Activated T-helper 1 cell treated with anti-CD3 and anti-CD28 coated beads, Interleukin-12 subunit alpha, Interleukin-12 subunit beta, Interleukin-2, Interleukin-4 antibody, amounts not matched to agents 30 ng/mL and 10 ng/mL and 1 ng/mL, durations not matched to agents 14 hours and 24 hours and 36 hours (primary cell): ENCODE data around the gene TANGO2. TPM values are rescaled to one million over a fixed set of nuclear protein-coding genes. Genes with fewer than 3 reads are reported as not detected.

Experiments
- DNase-seq: peaks from one replicate; pipeline ENCODE4 v3.0.0; 2021; ENCODE audit warnings: low spot score
- H3K27ac Mint-ChIP-seq: one replicate; pipeline ENCODE4 v1.8.0; 2021; ENCODE audit warnings: mild to moderate bottlenecking, mixed read lengths
- H3K27me3 Mint-ChIP-seq: one replicate; pipeline ENCODE4 v1.8.0; 2022; ENCODE audit warnings: mild to moderate bottlenecking, moderate library complexity, mixed read lengths; ENCODE audit not compliant: insufficient read depth
- H3K36me3 Mint-ChIP-seq: one replicate; pipeline ENCODE4 v1.8.0; 2021; ENCODE audit warnings: low read depth, mixed read lengths
- H3K4me1 Mint-ChIP-seq: one replicate; pipeline ENCODE4 v1.8.0; 2021; ENCODE audit warnings: low read depth, mixed read lengths
- H3K4me3 Mint-ChIP-seq: one replicate; pipeline ENCODE4 v1.8.0; 2021; ENCODE audit warnings: mild to moderate bottlenecking, moderate library complexity, mixed read lengths
- H3K9me3 Mint-ChIP-seq: one replicate; pipeline ENCODE4 v1.8.0; 2021; ENCODE audit warnings: mixed read lengths
- intact Hi-C: fragments of 100-400 bp; cut with micrococcal nuclease; formaldehyde crosslinking; loops from one replicate; pipeline ENCODE4 v1.15.1; 2024
- total RNA-seq: library from RNA; stranded (reverse); gene quantifications from 2 replicates; pipeline ENCODE4 v1.2.3, GENCODE V29; 2022

TANGO2 gene
- total RNA-seq, 1 donor from 2014 or later, result 29.2 TPM

- Mint-ChIP-seq H3K4me1 (peaks cover 3% of the 10 kb centered on the region), H3K27ac (no peak overlapping the region), H3K36me3 (no peaks in the 10 kb centered on the region), H3K4me3 (peak overlapping the region; percentile 68), H3K9me3 (no peaks in the 10 kb centered on the region), H3K27me3 (peaks cover 32% of the 10 kb centered on the region)
- intact Hi-C loops, result no loop called here
- no peak for DNase-seq
Observed at GRCh38 chr22:20015187-20015625, 5.7 kb upstream of the TANGO2 start.

GRCh38 chr22:20015971-20016733, 4.8 kb upstream of the TANGO2 start:
- intact Hi-C loops, result loop anchor here (1.0 kb wide), 3 partner anchors 29 to 101 kb away; partner anchors contain the start of genes DGCR8 and TRMT2A
- no peaks in the 10 kb centered on the region for H3K9me3 Mint-ChIP-seq
- H3K36me3 Mint-ChIP-seq, result no peaks in the 10 kb centered on the region

GRCh38 chr22:20016734-20017621, 3.9 kb upstream of the TANGO2 start, which contains the start of gene ARVCF:
Gene ARVCF, minus strand, starts transcription at chr22:20016823. Its CDS starts 26,029 bp downstream, at chr22:19990794.
- no peaks in the 10 kb centered on the region for H3K36me3 Mint-ChIP-seq
- H3K4me3 Mint-ChIP-seq, result peak within 1 kb of the TSS; percentile 84
- no peaks in the 10 kb centered on the region for H3K9me3 Mint-ChIP-seq
- H3K27me3 Mint-ChIP-seq, result peaks cover 32% of the 10 kb centered on the region
- peaks cover 15% of the 10 kb centered on the region for H3K4me1 Mint-ChIP-seq
- intact Hi-C loops, result loop anchor here (1.0 kb wide), 3 partner anchors 30 to 100 kb away; partner anchors contain the start of genes DGCR8 and TRMT2A
- peak; percentile 91 for DNase-seq
- no peak within 1 kb of the TSS for H3K27ac Mint-ChIP-seq

More at GRCh38 chr22:20015971-20016733, 4.8 kb upstream of the TANGO2 start:
- Mint-ChIP-seq H3K4me3 (no peak overlapping the region), H3K4me1 (peaks cover 8% of the 10 kb centered on the region), H3K27me3 (peaks cover 32% of the 10 kb centered on the region), H3K27ac (no peak overlapping the region)
- peak; percentile 9 for DNase-seq

GRCh38 chr22:20017622-20017958, 3.3 kb upstream of the TANGO2 start:
- intact Hi-C loops, result no loop called here
- Mint-ChIP-seq H3K36me3 (no peaks in the 10 kb centered on the region), H3K27ac (no peak overlapping the region), H3K9me3 (no peaks in the 10 kb centered on the region), H3K4me3 (peak overlapping the region; percentile 84), H3K4me1 (peaks cover 21% of the 10 kb centered on the region), H3K27me3 (peaks cover 32% of the 10 kb centered on the region)
- DNase-seq, result no peak

- no peak for DNase-seq
- Mint-ChIP-seq H3K4me3 (peak overlapping the region; percentile 84), H3K36me3 (no peaks in the 10 kb centered on the region), H3K27me3 (peaks cover 32% of the 10 kb centered on the region), H3K4me1 (peaks cover 22% of the 10 kb centered on the region), H3K9me3 (no peaks in the 10 kb centered on the region), H3K27ac (no peak overlapping the region)
- intact Hi-C loops, result no loop called here
Observed at GRCh38 chr22:20018001-20018400, 2.9 kb upstream of the TANGO2 start.

- Mint-ChIP-seq H3K4me3 (peak overlapping the region; percentile 83), H3K36me3 (no peaks in the 10 kb centered on the region), H3K27me3 (peaks cover 28% of the 10 kb centered on the region), H3K27ac (peak overlapping the region; percentile 93), H3K4me1 (peaks cover 22% of the 10 kb centered on the region), H3K9me3 (no peaks in the 10 kb centered on the region)
- intact Hi-C loops, result loop anchor here (2.0 kb wide), 2 partner anchors 81 to 111 kb away; partner anchors contain the start of gene ZDHHC8
- DNase-seq, result no peak
Observed at GRCh38 chr22:20019661-20020532, 1.0 kb upstream of the TANGO2 start.

- peaks cover 20% of the 10 kb centered on the region for H3K27me3 Mint-ChIP-seq
- H3K9me3 Mint-ChIP-seq, result no peaks in the 10 kb centered on the region
- H3K4me1 Mint-ChIP-seq, result peaks cover 22% of the 10 kb centered on the region
- peak overlapping the region; percentile 85 for H3K27ac Mint-ChIP-seq
- intact Hi-C loops, result loop anchor here (1.0 to 2.0 kb wide), 4 partner anchors 58 to 278 kb away; partner anchors contain the start of gene ZDHHC8
- no peak for DNase-seq
- H3K36me3 Mint-ChIP-seq, result no peaks in the 10 kb centered on the region
- peak overlapping the region; percentile 93 for H3K4me3 Mint-ChIP-seq
Observed at GRCh38 chr22:20021196-20022181, 579 bp downstream of the TANGO2 start.

- no peaks in the 10 kb centered on the region for H3K36me3 Mint-ChIP-seq
- peak overlapping the region; percentile 93 for H3K4me3 Mint-ChIP-seq
- H3K27me3 Mint-ChIP-seq, result peaks cover 16% of the 10 kb centered on the region
- no peak for DNase-seq
- H3K27ac Mint-ChIP-seq, result peak overlapping the region; percentile 85
- intact Hi-C loops, result no loop called here
- no peaks in the 10 kb centered on the region for H3K9me3 Mint-ChIP-seq
- H3K4me1 Mint-ChIP-seq, result peaks cover 22% of the 10 kb centered on the region
Observed at GRCh38 chr22:20022231-20022977, 1.5 kb downstream of the TANGO2 start.

GRCh38 chr22:20022978-20023613, 2.2 kb downstream of the TANGO2 start:
- no peak for DNase-seq
- peaks cover 9% of the 10 kb centered on the region for H3K27me3 Mint-ChIP-seq
- peak overlapping the region; percentile 47 for H3K4me3 Mint-ChIP-seq
- H3K27ac Mint-ChIP-seq, result no peak overlapping the region
- H3K36me3 Mint-ChIP-seq, result no peaks in the 10 kb centered on the region
- no peaks in the 10 kb centered on the region for H3K9me3 Mint-ChIP-seq
- peaks cover 22% of the 10 kb centered on the region for H3K4me1 Mint-ChIP-seq
- intact Hi-C loops, result no loop called here

- Mint-ChIP-seq H3K27ac (no peak overlapping the region), H3K4me1 (peaks cover 22% of the 10 kb centered on the region), H3K27me3 (peaks cover 3% of the 10 kb centered on the region), H3K4me3 (no peak overlapping the region), H3K9me3 (no peaks in the 10 kb centered on the region), H3K36me3 (no peaks in the 10 kb centered on the region)
- intact Hi-C loops, result no loop called here
- DNase-seq, result no peak
Observed at GRCh38 chr22:20024225-20024624, 3.3 kb downstream of the TANGO2 start.
